Measurements from ENCODE around the gene CSNK1G1. TPM values are rescaled to one million over a fixed set of nuclear protein-coding genes. Genes with fewer than 3 reads are reported as not detected.

CSNK1G1 gene
- total and polyA plus RNA-seq, 12 donors: 1.9 to 9.4 (median 7.4) TPM

DNA sequence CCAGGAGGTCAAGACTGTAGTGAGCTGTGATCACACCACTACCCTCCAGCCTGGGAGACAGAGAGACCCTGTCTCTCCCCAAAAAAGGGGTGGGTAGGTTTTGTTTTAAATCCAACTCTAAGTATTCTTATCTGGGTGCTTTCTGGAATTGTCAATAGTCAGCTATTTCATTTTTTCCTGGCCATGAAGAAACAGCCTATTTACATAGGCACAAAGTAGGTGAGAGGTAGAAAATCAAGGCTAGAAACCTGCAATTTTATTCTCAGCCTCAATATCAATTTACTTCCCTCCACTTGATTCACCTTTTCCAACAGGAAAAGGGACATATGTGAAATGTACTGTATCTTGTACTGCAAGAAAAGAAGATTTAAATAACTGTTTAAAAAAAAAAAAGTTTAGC lies 45.9 kb downstream of the CSNK1G1 start:
- no peaks in the 10 kb centered on the region for H3K27me3 ChIP-seq
- H3K4me1 ChIP-seq: peaks cover 0 to 7% (median 6%) of the 10 kb centered on the region in 9 donors
- ATAC-seq (no peak), DNase-seq (no peak)
- no peak overlapping the region for H3K27ac ChIP-seq
- TF ChIP-seq, protein P1, sequence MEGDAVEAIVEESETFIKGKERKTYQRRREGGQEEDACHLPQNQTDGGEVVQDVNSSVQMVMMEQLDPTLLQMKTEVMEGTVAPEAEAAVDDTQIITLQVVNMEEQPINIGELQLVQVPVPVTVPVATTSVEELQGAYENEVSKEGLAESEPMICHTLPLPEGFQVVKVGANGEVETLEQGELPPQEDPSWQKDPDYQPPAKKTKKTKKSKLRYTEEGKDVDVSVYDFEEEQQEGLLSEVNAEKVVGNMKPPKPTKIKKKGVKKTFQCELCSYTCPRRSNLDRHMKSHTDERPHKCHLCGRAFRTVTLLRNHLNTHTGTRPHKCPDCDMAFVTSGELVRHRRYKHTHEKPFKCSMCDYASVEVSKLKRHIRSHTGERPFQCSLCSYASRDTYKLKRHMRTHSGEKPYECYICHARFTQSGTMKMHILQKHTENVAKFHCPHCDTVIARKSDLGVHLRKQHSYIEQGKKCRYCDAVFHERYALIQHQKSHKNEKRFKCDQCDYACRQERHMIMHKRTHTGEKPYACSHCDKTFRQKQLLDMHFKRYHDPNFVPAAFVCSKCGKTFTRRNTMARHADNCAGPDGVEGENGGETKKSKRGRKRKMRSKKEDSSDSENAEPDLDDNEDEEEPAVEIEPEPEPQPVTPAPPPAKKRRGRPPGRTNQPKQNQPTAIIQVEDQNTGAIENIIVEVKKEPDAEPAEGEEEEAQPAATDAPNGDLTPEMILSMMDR (IDR thresholded peaks at IDR 0.05): no peak
- peaks cover 0 to 13% (median 0%) of the 10 kb centered on the region in 11 donors for H3K9me3 ChIP-seq
- intact Hi-C loops (cut with DNase I): no loop called here
- H3K36me3 ChIP-seq: no peaks in the 10 kb centered on the region
- H3K4me3 ChIP-seq: no peak overlapping the region

DNA sequence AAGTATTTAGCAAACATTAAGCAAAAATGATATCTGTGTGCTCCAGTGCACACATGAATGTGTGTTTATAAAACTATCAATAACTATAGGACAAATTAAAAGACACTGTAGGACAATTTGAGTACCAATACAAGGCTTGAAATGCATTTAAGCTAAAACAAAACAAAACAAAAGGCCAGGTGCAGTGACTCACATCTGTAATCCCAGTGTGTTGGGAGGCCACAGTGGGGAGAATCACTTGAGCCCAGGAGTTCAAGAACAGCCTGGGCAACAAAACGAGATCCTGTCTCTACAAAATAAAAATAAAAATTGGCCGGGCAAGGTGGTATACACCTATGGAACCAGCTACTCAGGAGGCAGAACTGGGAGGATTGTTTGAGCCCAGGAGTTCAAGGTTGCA lies 50.7 kb downstream of the CSNK1G1 start:
- DNase-seq: no peak
- Histone ChIP-seq H3K4me1 (no peaks in the 10 kb centered on the region), H3K27me3 (no peaks in the 10 kb centered on the region), H3K27ac (no peak overlapping the region), H3K4me3 (no peak overlapping the region), H3K9me3 (peaks cover 0 to 10% (median 0%) of the 10 kb centered on the region in 11 donors), H3K36me3 (peaks cover 0 to 14% (median 0%) of the 10 kb centered on the region in 9 donors)
- WGBS, 2 donors: 86 to 90% methylated on average over 2 of the region's 2 CpGs
- intact Hi-C loops (cut with DNase I): no loop called here
- TF ChIP-seq, protein P1 (IDR thresholded peaks at IDR 0.05): no peak
- no peak for ATAC-seq

DNA sequence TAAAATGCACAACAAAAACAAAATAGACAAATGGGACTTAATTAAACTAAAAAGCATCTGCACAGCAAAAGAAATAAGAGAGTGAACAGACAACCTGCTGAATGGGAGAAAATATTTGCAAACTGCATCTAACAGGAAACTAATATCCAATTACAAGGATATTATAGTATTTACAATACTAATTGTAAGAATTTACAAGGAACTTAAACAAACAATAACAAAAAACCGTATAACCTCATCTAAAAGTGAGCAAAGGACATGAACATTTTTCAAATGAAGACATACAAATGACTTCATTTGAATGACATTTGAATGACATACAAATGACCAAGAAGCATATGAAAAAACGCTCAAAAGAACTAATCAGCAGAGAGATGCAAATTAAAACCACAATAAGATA lies 66.4 kb downstream of the CSNK1G1 start:
- Histone ChIP-seq H3K27me3 (no peaks in the 10 kb centered on the region), H3K36me3 (peaks cover 0 to 3% (median 0%) of the 10 kb centered on the region in 9 donors), H3K4me1 (peaks cover 0 to 3% (median 0%) of the 10 kb centered on the region in 9 donors), H3K27ac (no peak overlapping the region), H3K9me3 (no peaks in the 10 kb centered on the region), H3K4me3 (no peak overlapping the region)
- TF ChIP-seq, protein P1 (IDR thresholded peaks at IDR 0.05): no peak
- intact Hi-C loops (cut with DNase I): no loop called here
- ATAC-seq (no peak), DNase-seq (no peak)
- 89 to 91% methylated on average over 2 of the region's 2 CpGs for WGBS, 2 donors

DNA sequence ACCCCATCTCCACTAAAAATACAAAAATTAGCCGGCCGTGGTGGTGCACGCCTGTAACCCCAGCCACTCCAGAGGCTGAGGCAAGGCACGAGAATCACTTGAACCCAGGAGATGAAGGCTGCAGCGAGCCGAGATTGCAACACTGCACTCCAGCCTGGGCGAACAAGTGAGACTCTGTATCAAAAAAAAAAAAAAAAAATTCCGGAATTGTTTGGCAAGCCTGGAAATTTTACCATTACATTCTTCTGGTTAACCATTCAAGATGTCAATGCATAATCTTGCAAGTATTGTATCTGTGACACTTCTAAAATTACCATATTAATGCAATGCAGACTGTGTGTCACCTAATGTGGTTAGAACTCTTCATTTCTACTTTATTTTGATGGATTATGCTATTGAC lies 67.0 kb downstream of the CSNK1G1 start:
- TF ChIP-seq, protein P1 (IDR thresholded peaks at IDR 0.05): no peak
- Histone ChIP-seq H3K9me3 (no peaks in the 10 kb centered on the region), H3K27me3 (no peaks in the 10 kb centered on the region), H3K4me3 (no peak overlapping the region), H3K36me3 (peaks cover 0 to 3% (median 0%) of the 10 kb centered on the region in 9 donors), H3K27ac (no peak overlapping the region), H3K4me1 (peaks cover 0 to 9% (median 0%) of the 10 kb centered on the region in 9 donors)
- WGBS, 2 donors: 89 to 93% methylated on average over 8 of the region's 8 CpGs
- DNase-seq: no peak
- ATAC-seq: no peak
- intact Hi-C loops (cut with DNase I): no loop called here

All from heart right ventricle (tissue), 16 donors.